Neural progenitor cell (in vitro differentiated cells): ENCODE results near the gene PPP2R2D.

Experiments
- CTCF ChIP-seq: fragments of 200-600 bp; sonication (generic); IDR thresholded peaks from 2 replicates; pipeline ENCODE4 v1.5.1; 2017; ENCODE audit warnings: antibody characterized with exemption, mild to moderate bottlenecking
- EZH2 ChIP-seq: fragments of 200-600 bp; sonication (generic); IDR thresholded peaks from 2 replicates; pipeline ENCODE4 v1.6.1; 2017; ENCODE audit warnings: antibody characterized with exemption, mild to moderate bottlenecking, moderate library complexity

GRCh38 chr10:131928248-131929095 lies 27.7 kb downstream of the PPP2R2D start:
- TF ChIP-seq CTCF (no peak), EZH2 (no peak)
